GM12878 (cell line): Measurements from ENCODE around the gene PRKAG3. TPM values are rescaled to one million over a fixed set of nuclear protein-coding genes. Genes with fewer than 3 reads are reported as not detected.

Experiments used
- ATAC-seq: fragments of 200-7000 bp; cut with Tn5 transposase; 3 replicates; pipeline ENCODE4 v1.9.1; 2020; ENCODE audit warnings: mild to moderate bottlenecking, moderate library complexity
- BruUV-seq: library from RNA; stranded (reverse); fragments of 400-500 nt; replicated peaks from 2 replicates; lab custom pipeline; 2021; lab: Mats Ljungman, UMichigan
- CTCF ChIA-PET: fragments of 300-600 bp; sonication (Branson Sonifier 250); formaldehyde crosslinking; extraction: SDS; loops from one replicate; lab custom pipeline; 2021; ENCODE audit warnings: inconsistent platforms; lab: Yijun Ruan, JAX
- POLR2A ChIA-PET: fragments of 350-600 bp; formaldehyde crosslinking; extraction: SDS; loops from one replicate; lab custom pipeline; 2021; ENCODE audit warnings: inconsistent platforms; lab: Charles Lee
- RAD21 ChIA-PET: fragments of 300-600 bp; sonication (Branson Sonifier 250); formaldehyde crosslinking; loops from one replicate; lab custom pipeline; 2023; ENCODE audit warnings: antibody characterized with exemption; ENCODE audit not compliant: unreplicated experiment; lab: Charles Lee
- SMC1A ChIA-PET: fragments of 300-600 bp; sonication (Branson Sonifier 250); formaldehyde crosslinking; loops from one replicate; lab custom pipeline; 2023; ENCODE audit not compliant: unreplicated experiment, uncharacterized antibody; lab: Charles Lee
- DNase-seq: peaks from one replicate; pipeline ENCODE4 v3.0.0-alpha.2; 2011; ENCODE audit warnings: low read depth, low spot score
- FAIRE-seq: peaks from 3 replicates; lab custom pipeline; 2011; peaks lifted over from hg19 to GRCh38; lab: Jason Lieb, UNC
- H2AFZ ChIP-seq: 2 replicates; pipeline ENCODE4 v1.6.0; 2011; ENCODE audit warnings: low read depth, low read length, control low read depth; ENCODE audit not compliant: control insufficient read depth
- H3K27ac ChIP-seq: 2 replicates; pipeline ENCODE4 v1.5.1; 2011; ENCODE audit warnings: control low read depth; ENCODE audit not compliant: control insufficient read depth, insufficient read depth
- H3K27me3 ChIP-seq, 2 experiments: replicated peaks in 1 of 2; 2 replicates each; pipeline versions ENCODE4 v1.6.0 to v1.6.1; 2011; ENCODE audit warnings: low read length in 1 of 2; ENCODE audit not compliant: control insufficient read depth in 2 of 2, insufficient read depth in 2 of 2
- H3K36me3 ChIP-seq, 2 experiments: 2 replicates each; pipeline ENCODE4 v1.5.1; 2011; ENCODE audit warnings: low read length in 1 of 2; ENCODE audit not compliant: control insufficient read depth in 2 of 2, insufficient read depth in 2 of 2
- H3K4me1 ChIP-seq: 2 replicates; pipeline ENCODE4 v1.6.1; 2011; ENCODE audit warnings: mild to moderate bottlenecking, low read length, moderate library complexity, mixed read lengths; ENCODE audit not compliant: control insufficient read depth, insufficient read depth
- H3K4me2 ChIP-seq: 2 replicates; pipeline ENCODE4 v1.6.0; 2011; ENCODE audit warnings: control low read depth; ENCODE audit not compliant: control insufficient read depth, insufficient read depth
- H3K4me3 ChIP-seq: fragments of 200-600 bp; sonication (generic); 2 replicates; pipeline ENCODE4 v1.5.1; 2016
- H3K79me2 ChIP-seq: 2 replicates; pipeline ENCODE4 v1.6.0; 2011; ENCODE audit warnings: low read length; ENCODE audit not compliant: control insufficient read depth, insufficient read depth
- H3K9ac ChIP-seq: 2 replicates; pipeline ENCODE4 v1.8.0; 2011; ENCODE audit warnings: low read length, control low read depth, mixed read lengths; ENCODE audit not compliant: control insufficient read depth, insufficient read depth
- H3K9me3 ChIP-seq: replicated peaks from 3 replicates; pipeline ENCODE4 v1.5.1; 2011; ENCODE audit warnings: mild to moderate bottlenecking, low read length; ENCODE audit not compliant: control insufficient read depth, insufficient read depth
- H4K20me1 ChIP-seq: 2 replicates; pipeline ENCODE4 v1.6.0; 2011; ENCODE audit not compliant: control insufficient read depth, insufficient read depth
- ATF7 ChIP-seq: fragments of 450-650 bp; IDR thresholded peaks from 2 replicates; pipeline ENCODE4 v1.6.1; 2016; ENCODE audit warnings: low read depth, mild to moderate bottlenecking
- BMI1 ChIP-seq: fragments of 450-650 bp; IDR thresholded peaks from 2 replicates; pipeline ENCODE4 v1.6.1; 2016; ENCODE audit warnings: mild to moderate bottlenecking, moderate library complexity, borderline replicate concordance
- CHD4 ChIP-seq: fragments of 200-600 bp; sonication (generic); IDR thresholded peaks from 2 replicates; pipeline ENCODE4 v1.6.1; 2016; ENCODE audit warnings: mild to moderate bottlenecking
- ETV6 ChIP-seq, 2 experiments: fragments of 450-650 bp in 1 of 2; IDR thresholded peaks in 1 of 2; conservative IDR thresholded peaks in 1 of 2; 2 replicates each; pipeline ENCODE4 v1.6.1; 2014; ENCODE audit warnings: antibody characterized with exemption in 1 of 2, borderline replicate concordance in 1 of 2, low read depth in 1 of 2, mild to moderate bottlenecking in 1 of 2, moderate library complexity in 1 of 2
- JUND ChIP-seq: IDR thresholded peaks from 2 replicates; pipeline ENCODE4 v1.6.1; 2012; ENCODE audit warnings: low read depth, mild to moderate bottlenecking, low read length, improper control_type of control experiment, moderate library complexity
- MEF2B ChIP-seq: fragments of 450-650 bp; IDR thresholded peaks from 2 replicates; pipeline ENCODE4 v1.6.1; 2018; ENCODE audit warnings: mild to moderate bottlenecking, moderate library complexity; ENCODE audit not compliant: partially characterized antibody, poor library complexity, severe bottlenecking
- MTA2 ChIP-seq: fragments of 450-650 bp; IDR thresholded peaks from 2 replicates; pipeline ENCODE4 v1.6.1; 2016; ENCODE audit warnings: low read depth, mild to moderate bottlenecking, moderate library complexity
- NR2C2 ChIP-seq: IDR thresholded peaks from 2 replicates; pipeline ENCODE4 v1.6.1; 2011; ENCODE audit warnings: borderline replicate concordance, low read depth; ENCODE audit not compliant: control insufficient read depth, insufficient read length
- RB1 ChIP-seq: fragments of 450-650 bp; formaldehyde crosslinking; IDR thresholded peaks from 2 replicates; pipeline ENCODE4 v1.6.1; 2017; ENCODE audit warnings: mild to moderate bottlenecking, borderline replicate concordance
- TCF3 ChIP-seq: IDR thresholded peaks from 2 replicates; pipeline ENCODE4 v1.6.1; 2012; ENCODE audit warnings: low read depth, mild to moderate bottlenecking, low read length, borderline replicate concordance; ENCODE audit not compliant: insufficient read depth
- ZNF207 ChIP-seq: fragments of 450-650 bp; IDR thresholded peaks from 2 replicates; pipeline ENCODE4 v1.6.1; 2014; ENCODE audit warnings: antibody characterized with exemption, mild to moderate bottlenecking, borderline replicate concordance
- ZNF622 ChIP-seq: fragments of 450-650 bp; IDR thresholded peaks from 2 replicates; pipeline ENCODE4 v1.6.1; 2017; ENCODE audit warnings: mild to moderate bottlenecking, inconsistent platforms
- WGBS: methylation state at CpG from one replicate; pipeline ENCODE4 v1.1.6; 2016; ENCODE audit warnings: low lambda C conversion rate; ENCODE audit not compliant: insufficient replicate concordance, insufficient coverage; ENCODE audit errors: missing lambda C conversion rate; 5-methylcytosine and 5-hydroxymethylcytosine counted together
- in situ Hi-C: fragments of 300-500 bp; cut with MboI; formaldehyde crosslinking; loops from 9 replicates; pipeline ENCODE4 v1.14.3; 2018; ENCODE audit warnings: mixed read lengths
- intact Hi-C: fragments of 100-400 bp; cut with micrococcal nuclease; formaldehyde crosslinking; loops from one replicate; pipeline ENCODE4 v1.14.2; 2022; ENCODE audit not compliant: unreplicated experiment
- polyA plus RNA-seq, 11 experiments: library from polyadenylated mRNA; depleted of rRNA in 4 of 11; unstranded in 6 of 11; stranded (reverse) in 5 of 11; fragments of >200 nt; fragmentation: Nextera tagmentation in 4 of 11; fragmentation: Illumina TruSeq in 1 of 11; extraction: Ambion mirVana in 4 of 11; extraction: Trizol in 1 of 11; gene quantifications; 1 replicate in 1 of 11; 2 replicates in 10 of 11; pipeline versions ENCODE4 v1.2.1 to v1.2.3, GENCODE V29; 2011 to 2016; ENCODE audit warnings: inconsistent platforms in 2 of 11, missing spikeins in 2 of 11, low read depth in 1 of 11
- total RNA-seq, 4 experiments: library from RNA; depleted of rRNA in 3 of 4; stranded (reverse); fragments of >200 nt in 3 of 4; fragmentation: Illumina TruSeq in 1 of 4; extraction: Trizol in 1 of 4; gene quantifications; 2 replicates each; pipeline versions ENCODE4 v1.2.1 to v1.2.3, GENCODE V29; 2013 to 2021

Gene PRKAG3
- total and polyA plus RNA-seq, 10 of the 15 experiments (the other 5 are each of a cell fraction or from before 2014, with no cell fraction given), result 0.04 to 0.12 (median 0.06) TPM; not detected in 7

DNA sequence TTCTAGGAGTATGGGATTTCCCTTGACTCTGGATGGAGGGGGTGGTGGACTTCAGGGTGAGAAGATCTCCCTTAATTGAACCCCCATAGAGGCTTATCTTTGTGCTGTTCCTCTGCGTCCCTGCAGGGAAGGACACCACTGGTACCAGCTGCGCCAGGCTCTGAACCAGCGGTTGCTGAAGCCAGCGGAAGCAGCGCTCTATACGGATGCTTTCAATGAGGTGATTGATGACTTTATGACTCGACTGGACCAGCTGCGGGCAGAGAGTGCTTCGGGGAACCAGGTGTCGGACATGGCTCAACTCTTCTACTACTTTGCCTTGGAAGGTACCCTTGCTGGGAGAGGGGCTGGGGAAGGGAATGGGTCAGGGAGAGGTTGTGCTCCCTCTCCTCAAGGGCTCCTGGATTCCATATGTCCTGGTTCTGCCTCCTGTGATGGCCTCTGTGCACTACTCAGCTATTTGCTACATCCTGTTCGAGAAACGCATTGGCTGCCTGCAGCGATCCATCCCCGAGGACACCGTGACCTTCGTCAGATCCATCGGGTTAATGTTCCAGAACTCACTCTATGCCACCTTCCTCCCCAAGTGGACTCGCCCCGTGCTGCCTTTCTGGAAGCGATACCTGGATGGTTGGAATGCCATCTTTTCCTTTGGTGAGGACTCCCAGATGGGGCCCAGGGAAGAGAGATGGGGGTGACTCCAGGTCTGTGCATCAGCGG is 19.3 kb downstream of the PRKAG3 start:
- no peak for TF ChIP-seq NR2C2
- TF ChIP-seq BMI1, result no peak
- TF ChIP-seq TCF3, result no peak
- TF ChIP-seq ATF7, result no peak
- no peak for TF ChIP-seq ZNF622
- no peak for TF ChIP-seq MTA2
- TF ChIP-seq RB1, result no peak
- no peak for TF ChIP-seq JUND
- TF ChIP-seq ZNF207, result no peak
- no peak for TF ChIP-seq CHD4
- TF ChIP-seq ETV6 (conservative IDR thresholded peaks at IDR 0.05 in 1 of 2, IDR thresholded peaks at IDR 0.05 in 1 of 2; ENCODE audit: borderline replicate concordance in 1 of 2, low read depth in 1 of 2), result no peak
- TF ChIP-seq MEF2B, result no peak
- no peaks in the 10 kb centered on the region for H4K20me1 ChIP-seq
- no peak overlapping the region for H3K4me2 ChIP-seq
- no peak overlapping the region for H3K27ac ChIP-seq
- H3K4me3 ChIP-seq, result no peak overlapping the region
- intact Hi-C loops (no loop called here), in situ Hi-C loops (no loop called here)
- no peak overlapping the region for H3K9ac ChIP-seq
- ATAC-seq (no peak), DNase-seq (no peak), FAIRE-seq (no peak)
- ChIA-PET SMC1A (no interaction called here), POLR2A (no interaction called here), RAD21 (no interaction called here), CTCF (interaction anchor here (1.0 kb wide), 1 partner anchor 8 kb away, joined by 3 read pairs; no protein-coding TSS in a partner anchor)
- no peaks in the 10 kb centered on the region for H3K79me2 ChIP-seq
- no peaks in the 10 kb centered on the region for H3K4me1 ChIP-seq
- 58% methylated on average over 21 of the region's 21 CpGs for whole genome bisulfite sequencing
- no peaks in the 10 kb centered on the region for H3K36me3 ChIP-seq
- BruUV-seq, result no TSS peak
- H3K27me3 ChIP-seq, result no peaks in the 10 kb centered on the region; a peak in 1 of 4 replicates
- H3K9me3 ChIP-seq, result no peaks in the 10 kb centered on the region
- H2AFZ ChIP-seq, result no peak overlapping the region
